ENCODE results near the gene MAPK6. TPM values are rescaled to one million over a fixed set of nuclear protein-coding genes. Genes with fewer than 3 reads are reported as not detected.

Gene MAPK6
- total RNA-seq, 1 donor from 2014 or later, result 106 TPM

GRCh38 chr15:52008698-52009434 lies 10.2 kb upstream of the MAPK6 start:
- FAIRE-seq (no peak), DNase-seq (ENCODE audit: low spot score in 2 of 2) (no peak)

GRCh38 chr15:52010633-52011595 lies 8.1 kb upstream of the MAPK6 start:
- FAIRE-seq (no peak), DNase-seq (ENCODE audit: low spot score in 2 of 2) (no peak)

GRCh38 chr15:52011711-52012144 lies 7.3 kb upstream of the MAPK6 start:
- peak; percentile 35 to 44 for DNase-seq (ENCODE audit: low spot score in 2 of 2)

GRCh38 chr15:52012210-52012609 lies 6.8 kb upstream of the MAPK6 start:
- FAIRE-seq (no peak), DNase-seq (ENCODE audit: low spot score in 2 of 2) (no peak)

More at GRCh38 chr15:52011711-52012144, 7.3 kb upstream of the MAPK6 start:
- no peak for FAIRE-seq

GRCh38 chr15:52013151-52013791 lies 5.7 kb upstream of the MAPK6 start:
- FAIRE-seq (no peak), DNase-seq (ENCODE audit: low spot score in 2 of 2) (no peak)

- FAIRE-seq (no peak), DNase-seq (ENCODE audit: low spot score in 2 of 2) (no peak)
Measured at GRCh38 chr15:52014616-52015015, 4.4 kb upstream of the MAPK6 start.

GRCh38 chr15:52016316-52016715 lies 2.7 kb upstream of the MAPK6 start:
- FAIRE-seq, result no peak

GRCh38 chr15:52018244-52018643 lies 775 bp upstream of the MAPK6 start:
- FAIRE-seq, result no peak
- DNase-seq (ENCODE audit: low spot score in 2 of 2), result no peak

More at GRCh38 chr15:52016316-52016715, 2.7 kb upstream of the MAPK6 start:
- no peak for DNase-seq (ENCODE audit: low spot score in 2 of 2)

GRCh38 chr15:52019394-52020220 lies 588 bp downstream of the MAPK6 start:
- DNase-seq (ENCODE audit: low spot score in 2 of 2), result peak; percentile 79 to 94
- no peak for FAIRE-seq

GRCh38 chr15:52020221-52021085 lies 1.4 kb downstream of the MAPK6 start:
- FAIRE-seq (no peak), DNase-seq (ENCODE audit: low spot score in 2 of 2) (no peak)

GRCh38 chr15:52021128-52021671 lies 2.2 kb downstream of the MAPK6 start:
- FAIRE-seq (no peak), DNase-seq (ENCODE audit: low spot score in 2 of 2) (peak in 1 of 2 donors; percentile 64)

GRCh38 chr15:52021892-52022540 lies 3.0 kb downstream of the MAPK6 start:
- no peak for DNase-seq (ENCODE audit: low spot score in 2 of 2)
- FAIRE-seq, result no peak

- FAIRE-seq (no peak), DNase-seq (ENCODE audit: low spot score in 2 of 2) (no peak)
Measured at GRCh38 chr15:52023169-52023922, 4.3 kb downstream of the MAPK6 start.

- DNase-seq (ENCODE audit: low spot score in 2 of 2) (no peak), FAIRE-seq (no peak)
Measured at GRCh38 chr15:52028431-52029093, 9.5 kb downstream of the MAPK6 start.

GRCh38 chr15:52030010-52030409 lies 11.0 kb downstream of the MAPK6 start:
- DNase-seq (ENCODE audit: low spot score in 2 of 2), result no peak
- no peak for FAIRE-seq

GRCh38 chr15:52031556-52031955 lies 12.5 kb downstream of the MAPK6 start:
- FAIRE-seq (no peak), DNase-seq (ENCODE audit: low spot score in 2 of 2) (no peak)
